Esophagus squamous epithelium (tissue), 4 donors: Measurements from ENCODE around the gene BFSP2.

Experiments
- POLR2A ChIP-seq, 4 donors: fragments of 450-650 bp; IDR thresholded peaks; one replicate each; pipeline ENCODE4 v1.6.1; 2017; ENCODE audit warnings: antibody characterized with exemption in 4 of 4, mild to moderate bottlenecking in 4 of 4, moderate library complexity in 3 of 4
- TF ChIP-seq, protein P1 (sequence below), 6 experiments: fragments of 450-650 bp in 4 of 6; fragments of 200-600 bp in 2 of 6; sonication (generic) in 2 of 6; IDR thresholded peaks; one replicate each; pipeline ENCODE4 v1.5.1; 2016 to 2019; ENCODE audit warnings: antibody characterized with exemption in 6 of 6, mild to moderate bottlenecking in 4 of 6, moderate library complexity in 4 of 6

GRCh38 chr3:133486658-133487057 lies 86.8 kb downstream of the BFSP2 start:
- TF ChIP-seq, protein P1, sequence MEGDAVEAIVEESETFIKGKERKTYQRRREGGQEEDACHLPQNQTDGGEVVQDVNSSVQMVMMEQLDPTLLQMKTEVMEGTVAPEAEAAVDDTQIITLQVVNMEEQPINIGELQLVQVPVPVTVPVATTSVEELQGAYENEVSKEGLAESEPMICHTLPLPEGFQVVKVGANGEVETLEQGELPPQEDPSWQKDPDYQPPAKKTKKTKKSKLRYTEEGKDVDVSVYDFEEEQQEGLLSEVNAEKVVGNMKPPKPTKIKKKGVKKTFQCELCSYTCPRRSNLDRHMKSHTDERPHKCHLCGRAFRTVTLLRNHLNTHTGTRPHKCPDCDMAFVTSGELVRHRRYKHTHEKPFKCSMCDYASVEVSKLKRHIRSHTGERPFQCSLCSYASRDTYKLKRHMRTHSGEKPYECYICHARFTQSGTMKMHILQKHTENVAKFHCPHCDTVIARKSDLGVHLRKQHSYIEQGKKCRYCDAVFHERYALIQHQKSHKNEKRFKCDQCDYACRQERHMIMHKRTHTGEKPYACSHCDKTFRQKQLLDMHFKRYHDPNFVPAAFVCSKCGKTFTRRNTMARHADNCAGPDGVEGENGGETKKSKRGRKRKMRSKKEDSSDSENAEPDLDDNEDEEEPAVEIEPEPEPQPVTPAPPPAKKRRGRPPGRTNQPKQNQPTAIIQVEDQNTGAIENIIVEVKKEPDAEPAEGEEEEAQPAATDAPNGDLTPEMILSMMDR (IDR thresholded peaks at IDR 0.05), result no peak
- TF ChIP-seq POLR2A (IDR thresholded peaks at IDR 0.05), result no peak
